ENCODE data around the gene TUBA4B.

The TUBA4B gene

DNA sequence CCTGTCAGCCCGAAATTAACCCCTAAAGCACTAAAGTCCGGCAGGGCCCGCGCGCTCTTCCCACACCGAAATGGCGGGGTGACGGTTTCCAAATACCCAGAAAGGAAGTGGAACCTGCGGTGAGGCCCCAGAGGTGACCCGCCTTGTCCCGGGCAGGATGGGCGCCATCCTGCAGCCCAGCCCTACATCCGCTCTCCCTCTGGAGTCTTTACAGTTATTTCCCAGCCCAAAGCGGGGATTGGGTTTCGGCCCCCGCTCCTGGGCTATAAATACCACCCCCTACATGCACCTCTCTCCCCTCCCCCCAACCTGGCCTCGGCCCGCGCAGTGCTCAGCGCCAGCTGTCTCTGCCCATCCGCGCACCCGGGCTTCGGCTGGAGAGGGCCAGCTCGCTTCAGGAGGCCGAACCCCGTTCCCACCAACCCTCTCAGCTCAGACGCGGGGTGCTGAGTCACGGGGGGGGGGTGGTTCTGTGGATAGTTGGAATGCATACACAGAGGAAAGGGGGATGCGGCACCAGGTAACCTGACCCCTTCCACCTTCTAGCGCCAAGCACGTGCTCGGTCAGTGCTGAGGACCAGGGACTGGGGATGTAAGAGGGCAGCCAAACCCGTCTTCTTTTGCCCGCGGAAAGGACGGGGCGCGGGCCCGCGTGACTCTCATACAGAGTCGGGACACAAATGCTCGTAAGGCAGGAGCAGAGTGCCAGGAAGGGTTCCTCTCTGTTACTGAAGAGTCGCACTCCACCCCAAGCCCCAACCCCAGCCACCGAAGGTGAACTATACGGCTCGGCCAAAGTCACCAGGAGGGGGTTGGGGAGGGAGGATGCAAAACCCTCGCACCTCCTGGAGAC lies at the start of gene TUBA4B:
Gene TUBA4B (plus strand): TSS at position 344 of the 853 bp plus-strand sequence. CDS start 165 bp downstream, at position 509.
- DNase-seq (ENCODE audit: low spot score), result no peak

DNA sequence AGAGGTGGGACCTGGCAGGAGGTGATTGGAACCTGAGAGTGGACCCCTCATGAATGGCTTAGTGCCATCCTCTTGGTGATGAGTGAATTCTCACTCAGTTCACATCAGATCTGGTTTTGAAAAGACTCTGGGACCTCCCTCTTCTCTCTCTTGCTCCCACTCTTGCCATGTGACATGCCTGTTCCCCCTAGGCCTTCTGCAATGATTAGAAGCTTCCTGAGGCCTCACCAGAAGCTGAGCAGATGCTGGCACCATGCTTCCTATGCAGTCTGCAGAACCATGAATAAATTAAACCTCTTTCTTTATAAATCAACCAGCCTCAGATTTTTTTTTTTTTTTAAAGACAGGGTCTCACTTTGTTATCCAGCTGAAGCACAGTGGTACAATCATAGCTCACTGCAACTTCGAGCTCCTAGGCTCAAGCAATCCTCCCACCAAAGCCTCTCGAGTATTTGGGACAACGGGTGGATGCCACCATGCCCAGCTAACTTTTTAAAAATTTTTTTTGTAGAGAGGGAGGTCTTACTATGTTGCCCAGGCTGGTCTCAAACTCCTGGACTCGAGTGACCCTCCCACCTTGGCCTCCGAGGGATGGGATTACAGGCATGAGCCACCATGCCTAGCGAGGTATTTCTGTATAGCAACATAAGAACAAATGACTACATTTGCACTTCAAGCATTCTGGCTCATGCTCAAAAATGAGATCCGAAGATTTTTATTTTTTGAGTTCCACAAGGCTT lies 48.4 kb upstream of the TUBA4B start:
- DNase-seq (ENCODE audit: low spot score), result no peak

DNA sequence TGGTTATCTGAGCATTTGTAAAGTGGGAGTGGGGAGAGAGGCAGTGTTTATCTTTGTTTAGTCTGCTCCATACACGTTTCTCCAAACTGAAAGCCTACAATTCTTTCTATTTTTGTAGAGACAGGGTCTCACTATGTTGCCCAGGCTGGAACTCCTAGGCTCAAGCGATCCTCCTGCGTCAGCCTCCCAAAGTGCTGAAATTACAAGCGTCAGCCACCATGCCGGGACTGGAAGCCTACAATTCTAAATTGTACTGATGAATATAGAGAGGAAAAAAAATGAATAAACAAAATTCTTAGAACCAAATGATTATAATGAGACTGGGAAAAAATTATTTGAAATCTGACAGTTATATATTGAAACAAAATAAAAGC lies 47.9 kb upstream of the TUBA4B start:
- DNase-seq (ENCODE audit: low spot score), result no peak

- no peak for DNase-seq (ENCODE audit: low spot score)
These were observed 47.1 kb upstream of the TUBA4B start for GRCh38 chr2:219205981-219206327.

- peak; percentile 97 for DNase-seq (ENCODE audit: low spot score)
These were observed 46.5 kb upstream of the TUBA4B start, which contains the start of gene ZFAND2B for GRCh38 chr2:219206328-219207133. ZFAND2B (plus strand) TSS chr2:219206782; CDS start chr2:219206988, 206 bp downstream.

GRCh38 chr2:219207134-219207883 lies 45.7 kb upstream of the TUBA4B start:
- DNase-seq (ENCODE audit: low spot score), result no peak

DNA sequence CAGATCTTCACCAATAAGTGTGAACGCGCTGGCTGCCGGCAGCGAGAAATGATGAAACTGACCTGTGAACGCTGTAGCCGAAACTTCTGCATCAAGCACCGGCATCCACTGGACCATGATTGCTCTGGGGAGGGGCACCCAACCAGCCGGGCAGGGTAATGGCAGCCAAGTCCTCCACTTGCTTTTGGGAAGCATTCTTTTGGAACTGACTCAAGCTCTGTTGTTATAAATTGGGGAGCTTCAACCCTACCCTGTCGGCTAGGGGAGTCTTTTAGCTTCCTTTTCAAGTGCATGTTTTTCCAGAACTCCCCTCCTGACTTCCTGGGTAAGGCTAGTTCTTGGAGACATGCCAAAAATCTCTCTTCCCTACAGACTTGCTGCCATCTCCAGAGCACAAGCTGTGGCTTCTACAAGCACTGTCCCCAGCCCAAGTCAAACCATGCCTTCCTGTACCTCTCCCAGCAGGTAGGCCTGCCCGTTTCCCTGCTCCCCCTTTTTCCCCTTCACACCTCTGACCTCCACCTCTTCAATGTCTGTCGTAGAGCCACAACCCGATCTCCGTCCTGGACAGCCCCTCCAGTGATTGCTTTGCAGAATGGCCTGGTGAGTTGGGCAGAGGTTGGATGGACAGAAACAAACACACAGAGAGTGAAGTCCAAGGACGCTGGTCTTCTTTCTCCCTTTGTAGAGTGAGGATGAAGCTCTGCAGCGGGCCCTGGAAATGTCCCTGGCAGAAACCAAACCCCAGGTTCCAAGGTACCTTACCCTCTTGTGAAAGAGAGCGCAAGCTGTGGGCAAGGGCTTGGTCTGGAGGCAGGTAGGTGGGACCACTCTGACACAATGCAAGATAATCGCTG lies 44.9 kb upstream of the TUBA4B start:
- DNase-seq (ENCODE audit: low spot score), result no peak

GRCh38 chr2:219209236-219210195 lies 43.5 kb upstream of the TUBA4B start:
- no peak for DNase-seq (ENCODE audit: low spot score)

- no peak for DNase-seq (ENCODE audit: low spot score)
These were observed 42.7 kb upstream of the TUBA4B start for GRCh38 chr2:219210196-219210885.

- no peak for DNase-seq (ENCODE audit: low spot score)
These were observed 42.1 kb upstream of the TUBA4B start for GRCh38 chr2:219210886-219211362.

- no peak for DNase-seq (ENCODE audit: low spot score)
These were observed 40.0 kb upstream of the TUBA4B start for GRCh38 chr2:219213026-219213415.

DNA sequence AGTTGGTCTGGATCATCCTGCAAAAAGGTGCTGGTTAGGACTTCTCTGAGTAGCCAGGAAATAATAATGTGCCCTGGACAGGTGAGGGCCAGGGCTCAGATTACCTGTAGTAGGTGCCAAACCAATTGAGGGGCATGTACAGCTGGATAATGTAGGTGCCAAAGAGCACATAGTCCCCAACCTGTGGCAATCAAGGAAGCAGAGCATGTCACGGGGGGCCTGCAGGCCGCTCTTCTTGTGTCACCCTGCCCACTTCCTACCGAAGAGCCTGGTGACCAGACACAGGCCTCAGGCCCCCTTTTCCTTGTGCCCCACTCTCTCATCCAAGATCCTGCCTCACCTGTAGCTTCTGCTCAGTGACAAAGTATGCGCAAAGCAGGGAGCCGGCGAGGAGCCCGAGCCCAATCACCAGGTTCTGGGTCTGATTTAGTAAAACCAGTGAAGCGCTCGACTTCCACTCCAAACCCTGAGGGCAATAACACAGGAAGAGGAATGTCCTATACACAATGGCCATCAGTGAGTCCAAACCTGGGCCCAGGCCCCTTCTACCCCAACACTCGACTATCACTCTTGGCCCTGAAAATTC lies 39.5 kb upstream of the TUBA4B start:
- no peak for DNase-seq (ENCODE audit: low spot score)

GRCh38 chr2:219214141-219214540 lies 38.9 kb upstream of the TUBA4B start:
- no peak for DNase-seq (ENCODE audit: low spot score)

- no peak for DNase-seq (ENCODE audit: low spot score)
These were observed 38.3 kb upstream of the TUBA4B start for GRCh38 chr2:219214786-219215185.

DNA sequence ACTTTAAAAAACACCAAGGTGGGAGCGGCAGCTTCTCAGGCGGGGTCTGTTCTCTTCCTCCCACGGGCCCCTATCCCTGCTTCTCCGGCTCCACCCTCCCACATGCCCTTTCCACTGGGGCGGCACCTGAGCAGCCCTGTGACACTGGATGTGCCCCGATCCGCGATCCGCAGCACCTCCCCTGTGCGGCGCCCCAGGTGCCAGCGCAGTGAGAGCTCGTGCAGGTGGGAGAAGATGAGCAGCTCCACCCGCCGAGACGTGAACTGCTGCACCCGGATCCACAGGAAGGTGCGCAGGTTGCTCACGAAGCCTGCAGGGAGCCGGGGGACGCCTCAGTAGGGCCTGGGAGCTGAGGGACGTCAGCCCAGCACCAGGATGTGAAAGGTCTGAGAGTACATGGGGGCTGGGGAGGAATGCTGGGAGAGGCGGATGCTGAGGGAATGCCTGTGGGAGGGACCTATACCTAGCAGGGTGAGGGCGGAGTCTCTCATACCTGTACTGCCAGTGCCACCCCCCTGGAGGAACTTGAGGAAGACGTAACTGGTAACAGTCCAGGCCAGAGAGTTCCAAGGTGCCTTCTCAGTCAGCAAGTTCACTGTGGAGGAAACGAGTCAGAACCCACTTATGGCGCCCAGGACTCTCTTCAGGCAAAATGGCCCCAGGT lies 37.0 kb upstream of the TUBA4B start:
- DNase-seq (ENCODE audit: low spot score), result no peak

DNA sequence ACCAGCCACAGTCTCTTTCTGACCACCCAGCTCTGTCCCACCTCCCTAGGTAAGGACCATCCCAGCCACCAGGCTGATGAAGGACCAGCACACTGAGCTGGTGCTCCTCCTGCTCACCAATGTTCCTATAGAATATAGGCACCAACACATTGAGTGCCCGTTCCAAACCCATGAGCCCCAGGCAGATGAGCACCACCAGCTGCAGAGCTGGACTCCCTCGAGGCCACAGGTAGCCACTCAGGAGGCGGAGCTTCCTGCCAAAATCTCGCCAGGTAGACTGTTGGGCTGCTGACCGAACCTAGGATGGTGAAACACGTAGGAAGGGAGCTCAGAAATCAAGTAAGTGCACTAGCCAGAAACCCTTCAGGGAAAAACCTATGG lies 36.5 kb upstream of the TUBA4B start:
- no peak for DNase-seq (ENCODE audit: low spot score)

- peak; percentile 55 for DNase-seq (ENCODE audit: low spot score)
These were observed 34.8 kb upstream of the TUBA4B start for GRCh38 chr2:219218217-219218731.

All from putamen (tissue), 1 donor.